Panc1 (cell line): Measurements from ENCODE around the gene CSTF1.

Experiments used
- POLR2AphosphoS5 ChIP-seq: IDR thresholded peaks from 2 replicates; pipeline ENCODE4 v1.6.1; 2012; ENCODE audit warnings: mild to moderate bottlenecking, low read depth, low read length, moderate library complexity
- TCF7L2 ChIP-seq: IDR thresholded peaks from 2 replicates; pipeline ENCODE4 v1.6.1; 2011; ENCODE audit warnings: mild to moderate bottlenecking, low read depth, low read length, inconsistent platforms
- TF ChIP-seq, protein P1 (sequence below): fragments of 450-650 bp; IDR thresholded peaks from 2 replicates; pipeline ENCODE4 v1.5.1; 2017; ENCODE audit warnings: mild to moderate bottlenecking

DNA sequence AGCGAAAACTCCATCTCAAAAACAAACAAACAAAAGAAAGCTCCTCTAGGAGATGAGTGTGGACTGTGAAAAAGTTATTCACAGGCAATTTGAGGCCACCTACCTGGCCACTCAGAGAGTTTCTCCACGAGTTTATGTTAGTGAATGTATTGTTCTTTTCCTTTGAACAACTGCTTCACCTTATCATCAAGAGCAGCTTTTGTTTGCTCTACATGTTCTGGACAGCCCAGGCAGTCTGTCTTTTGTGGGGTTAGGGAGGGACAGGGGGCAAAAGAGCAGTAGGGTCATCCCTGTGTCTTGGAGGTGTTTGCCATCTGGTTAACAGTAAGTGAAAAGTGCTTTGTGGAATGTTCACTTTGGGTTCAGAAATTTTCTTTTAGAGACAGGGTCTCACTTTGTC lies 27.6 kb downstream of the CSTF1 start:
- TF ChIP-seq, protein P1, sequence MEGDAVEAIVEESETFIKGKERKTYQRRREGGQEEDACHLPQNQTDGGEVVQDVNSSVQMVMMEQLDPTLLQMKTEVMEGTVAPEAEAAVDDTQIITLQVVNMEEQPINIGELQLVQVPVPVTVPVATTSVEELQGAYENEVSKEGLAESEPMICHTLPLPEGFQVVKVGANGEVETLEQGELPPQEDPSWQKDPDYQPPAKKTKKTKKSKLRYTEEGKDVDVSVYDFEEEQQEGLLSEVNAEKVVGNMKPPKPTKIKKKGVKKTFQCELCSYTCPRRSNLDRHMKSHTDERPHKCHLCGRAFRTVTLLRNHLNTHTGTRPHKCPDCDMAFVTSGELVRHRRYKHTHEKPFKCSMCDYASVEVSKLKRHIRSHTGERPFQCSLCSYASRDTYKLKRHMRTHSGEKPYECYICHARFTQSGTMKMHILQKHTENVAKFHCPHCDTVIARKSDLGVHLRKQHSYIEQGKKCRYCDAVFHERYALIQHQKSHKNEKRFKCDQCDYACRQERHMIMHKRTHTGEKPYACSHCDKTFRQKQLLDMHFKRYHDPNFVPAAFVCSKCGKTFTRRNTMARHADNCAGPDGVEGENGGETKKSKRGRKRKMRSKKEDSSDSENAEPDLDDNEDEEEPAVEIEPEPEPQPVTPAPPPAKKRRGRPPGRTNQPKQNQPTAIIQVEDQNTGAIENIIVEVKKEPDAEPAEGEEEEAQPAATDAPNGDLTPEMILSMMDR, result no peak
- TF ChIP-seq POLR2AphosphoS5 (no peak), TCF7L2 (no peak)
